Measurements from ENCODE around the gene RMDN3.
A peak's percentile ranks its signal among the peaks of the same experiment; 100 is the strongest.

The RMDN3 gene

GRCh38 chr15:40766906-40767837, 12.1 kb upstream of the RMDN3 start:
- TF ChIP-seq CTCF (IDR thresholded peaks at IDR 0.05; ENCODE audit: unreplicated experiment in 3 of 3): no peak
- no peak overlapping the region for H3K27ac Mint-ChIP-seq
- peaks cover 5% of the 10 kb centered on the region for H3K27me3 Mint-ChIP-seq (ENCODE audit: low read depth)
- no peaks in the 10 kb centered on the region for H3K36me3 Mint-ChIP-seq (ENCODE audit: low read depth)
- H3K9me3 Mint-ChIP-seq: no peaks in the 10 kb centered on the region
- no peak overlapping the region for H3K4me3 Mint-ChIP-seq
- peaks cover 31% of the 10 kb centered on the region for H3K4me1 Mint-ChIP-seq

- TF ChIP-seq CTCF (IDR thresholded peaks at IDR 0.05; ENCODE audit: unreplicated experiment in 3 of 3): no peak
- peaks cover 5% of the 10 kb centered on the region for H3K27me3 Mint-ChIP-seq (ENCODE audit: low read depth)
- H3K4me3 Mint-ChIP-seq: peak overlapping the region; percentile 5 to 57 (median 17)
- H3K4me1 Mint-ChIP-seq: peaks cover 31% of the 10 kb centered on the region
- H3K27ac Mint-ChIP-seq: peak overlapping the region; percentile 69 to 97 (median 91)
- no peaks in the 10 kb centered on the region for H3K36me3 Mint-ChIP-seq (ENCODE audit: low read depth)
- no peaks in the 10 kb centered on the region for H3K9me3 Mint-ChIP-seq
Measured at GRCh38 chr15:40766194-40766815, 11.3 kb upstream of the RMDN3 start.

GRCh38 chr15:40764629-40765103, 9.6 kb upstream of the RMDN3 start:
- TF ChIP-seq CTCF (IDR thresholded peaks at IDR 0.05; ENCODE audit: unreplicated experiment in 3 of 3): no peak
- Mint-ChIP-seq H3K27me3 (ENCODE audit: low read depth) (peaks cover 5% of the 10 kb centered on the region), H3K4me3 (peak overlapping the region; percentile 86 to 88 (median 88)), H3K9me3 (no peaks in the 10 kb centered on the region), H3K4me1 (peaks cover 29% of the 10 kb centered on the region), H3K27ac (peak overlapping the region; percentile 91 to 97 (median 93)), H3K36me3 (ENCODE audit: low read depth) (no peaks in the 10 kb centered on the region)

GRCh38 chr15:40763801-40764628, 9.0 kb upstream of the RMDN3 start, which contains the start of gene GCHFR:
Gene GCHFR, plus strand, starts transcription at chr15:40764068. Its CDS starts 113 bp downstream, at chr15:40764181.
- Mint-ChIP-seq H3K27ac (peak within 1 kb of the TSS; percentile 91 to 97 (median 94)), H3K4me1 (peaks cover 25% of the 10 kb centered on the region), H3K9me3 (no peaks in the 10 kb centered on the region), H3K4me3 (peak within 1 kb of the TSS; percentile 86 to 88 (median 88)), H3K27me3 (ENCODE audit: low read depth) (peaks cover 5% of the 10 kb centered on the region), H3K36me3 (ENCODE audit: low read depth) (no peaks in the 10 kb centered on the region)
- peak; percentile 47 to 55 (median 54) for TF ChIP-seq CTCF (IDR thresholded peaks at IDR 0.05; ENCODE audit: unreplicated experiment in 3 of 3)

GRCh38 chr15:40762919-40763800, 8.1 kb upstream of the RMDN3 start:
- Mint-ChIP-seq H3K27ac (peak overlapping the region; percentile 77 to 97 (median 94)), H3K27me3 (ENCODE audit: low read depth) (peaks cover 5% of the 10 kb centered on the region), H3K4me3 (peak overlapping the region; percentile 86 to 88 (median 88)), H3K36me3 (ENCODE audit: low read depth) (no peaks in the 10 kb centered on the region), H3K9me3 (no peaks in the 10 kb centered on the region), H3K4me1 (peaks cover 25% of the 10 kb centered on the region)
- no peak for TF ChIP-seq CTCF (IDR thresholded peaks at IDR 0.05; ENCODE audit: unreplicated experiment in 3 of 3)
